ENCODE data around the gene TMEM205.

TMEM205 gene

DNA sequence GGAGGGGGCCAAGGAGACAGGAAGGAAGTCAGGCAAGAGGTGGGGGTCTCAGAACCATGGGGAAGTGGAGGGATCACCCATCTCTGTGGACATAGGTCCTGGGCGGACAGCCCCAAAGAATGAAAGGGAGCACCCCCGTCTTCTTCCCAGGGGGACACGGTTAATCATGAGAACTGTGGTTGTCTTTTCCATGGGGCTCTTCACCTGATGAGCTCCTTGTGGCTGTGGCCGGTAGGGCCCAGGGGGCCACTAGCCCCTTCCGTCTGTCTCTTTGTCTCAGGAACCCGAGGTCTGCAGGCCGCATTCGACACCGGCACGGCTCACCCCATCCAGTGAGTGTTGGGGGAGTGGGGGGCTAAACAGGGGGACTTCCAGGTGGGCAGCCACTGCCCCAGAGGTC is 17.8 kb upstream of the TMEM205 start:
- Histone ChIP-seq H3K4me2 (ENCODE audit: low read depth, low read length, poor library complexity, severe bottlenecking) (no peak overlapping the region), H3K27ac (ENCODE audit: low read depth, low read length) (no peak overlapping the region), H3K36me3 (ENCODE audit: low read length) (no peaks in the 10 kb centered on the region), H3K9me2 (replicated peaks; ENCODE audit: insufficient read depth, low read length) (no peaks in the 10 kb centered on the region), H3K27me3 (ENCODE audit: low read length) (no peaks in the 10 kb centered on the region), H2AFZ (ENCODE audit: low read depth, low read length, severe bottlenecking) (no peak overlapping the region), H3K9me3 (ENCODE audit: insufficient read depth, low read length) (no peaks in the 10 kb centered on the region), H3K9ac (ENCODE audit: low read length) (no peak overlapping the region), H3K79me2 (ENCODE audit: insufficient read depth, low read length) (no peaks in the 10 kb centered on the region), H3F3A (ENCODE audit: insufficient read depth) (no peaks in the 10 kb centered on the region), H3K4me3 (ENCODE audit: insufficient read depth, low read length, poor library complexity, severe bottlenecking) (no peak overlapping the region), H4K20me1 (ENCODE audit: low read depth, low read length) (no peaks in the 10 kb centered on the region)
- TF ChIP-seq, protein P1, sequence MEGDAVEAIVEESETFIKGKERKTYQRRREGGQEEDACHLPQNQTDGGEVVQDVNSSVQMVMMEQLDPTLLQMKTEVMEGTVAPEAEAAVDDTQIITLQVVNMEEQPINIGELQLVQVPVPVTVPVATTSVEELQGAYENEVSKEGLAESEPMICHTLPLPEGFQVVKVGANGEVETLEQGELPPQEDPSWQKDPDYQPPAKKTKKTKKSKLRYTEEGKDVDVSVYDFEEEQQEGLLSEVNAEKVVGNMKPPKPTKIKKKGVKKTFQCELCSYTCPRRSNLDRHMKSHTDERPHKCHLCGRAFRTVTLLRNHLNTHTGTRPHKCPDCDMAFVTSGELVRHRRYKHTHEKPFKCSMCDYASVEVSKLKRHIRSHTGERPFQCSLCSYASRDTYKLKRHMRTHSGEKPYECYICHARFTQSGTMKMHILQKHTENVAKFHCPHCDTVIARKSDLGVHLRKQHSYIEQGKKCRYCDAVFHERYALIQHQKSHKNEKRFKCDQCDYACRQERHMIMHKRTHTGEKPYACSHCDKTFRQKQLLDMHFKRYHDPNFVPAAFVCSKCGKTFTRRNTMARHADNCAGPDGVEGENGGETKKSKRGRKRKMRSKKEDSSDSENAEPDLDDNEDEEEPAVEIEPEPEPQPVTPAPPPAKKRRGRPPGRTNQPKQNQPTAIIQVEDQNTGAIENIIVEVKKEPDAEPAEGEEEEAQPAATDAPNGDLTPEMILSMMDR (IDR thresholded peaks at IDR 0.05; ENCODE audit: insufficient read depth, low read length, poor library complexity, severe bottlenecking): no peak
- no peak for TF ChIP-seq EZH2phosphoT487 (conservative IDR thresholded peaks at IDR 0.05; ENCODE audit: low read length)

DNA sequence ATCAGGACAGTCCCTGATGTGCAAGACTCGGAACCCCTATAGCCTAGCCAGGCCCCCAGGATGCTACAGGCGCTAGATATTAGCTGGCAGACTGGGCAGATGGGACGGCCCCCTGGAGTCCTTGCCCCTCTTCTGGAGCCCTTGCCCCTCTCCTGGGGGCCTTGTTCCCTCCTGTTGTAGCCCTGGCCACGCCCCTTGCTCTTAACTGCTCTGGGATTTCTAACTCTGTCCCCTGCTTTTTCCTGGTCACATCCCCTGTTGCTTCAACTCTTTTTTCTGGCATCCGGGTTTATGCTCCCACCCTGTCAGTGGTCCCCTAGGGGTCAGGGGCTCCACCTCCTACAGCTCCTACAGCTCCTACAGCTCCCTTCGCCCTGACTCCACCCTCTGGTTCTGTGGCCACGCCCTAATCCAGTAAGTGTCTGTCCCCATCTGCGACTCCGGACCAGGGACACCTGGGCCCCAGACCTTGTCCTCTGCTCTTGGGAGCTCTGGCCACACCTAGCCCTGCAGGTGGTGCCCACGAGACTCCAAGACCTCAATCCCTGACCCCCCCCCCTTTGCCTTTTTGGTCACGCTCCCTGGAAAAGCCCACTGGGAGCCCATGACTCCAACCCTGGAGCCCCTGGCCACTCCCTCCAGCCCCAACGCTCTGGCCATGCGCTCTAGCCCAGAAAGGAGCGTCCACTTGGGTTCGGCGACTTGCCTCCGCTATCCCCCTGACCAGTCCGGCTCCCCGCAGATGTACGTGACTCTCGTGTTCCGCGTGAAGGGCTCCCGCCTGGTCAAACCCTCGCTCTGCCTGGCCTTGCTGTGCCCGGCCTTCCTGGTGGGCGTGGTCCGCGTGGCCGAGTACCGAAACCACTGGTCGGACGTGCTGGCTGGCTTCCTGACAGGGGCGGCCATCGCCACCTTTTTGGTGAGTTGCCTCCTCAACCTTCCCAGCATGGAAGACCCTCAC is 16.0 kb upstream of the TMEM205 start:
- Histone ChIP-seq H3K36me3 (ENCODE audit: low read length) (no peaks in the 10 kb centered on the region), H3K4me2 (ENCODE audit: low read depth, low read length, poor library complexity, severe bottlenecking) (no peak overlapping the region), H3K4me3 (ENCODE audit: insufficient read depth, low read length, poor library complexity, severe bottlenecking) (no peak overlapping the region), H3K9me2 (replicated peaks; ENCODE audit: insufficient read depth, low read length) (no peaks in the 10 kb centered on the region), H4K20me1 (ENCODE audit: low read depth, low read length) (no peaks in the 10 kb centered on the region), H3K9ac (ENCODE audit: low read length) (no peak overlapping the region), H3K9me3 (ENCODE audit: insufficient read depth, low read length) (no peaks in the 10 kb centered on the region), H2AFZ (ENCODE audit: low read depth, low read length, severe bottlenecking) (no peak overlapping the region), H3F3A (ENCODE audit: insufficient read depth) (no peaks in the 10 kb centered on the region), H3K27ac (ENCODE audit: low read depth, low read length) (no peak overlapping the region), H3K79me2 (ENCODE audit: insufficient read depth, low read length) (no peaks in the 10 kb centered on the region), H3K27me3 (ENCODE audit: low read length) (no peaks in the 10 kb centered on the region)
- TF ChIP-seq EZH2phosphoT487 (conservative IDR thresholded peaks at IDR 0.05; ENCODE audit: low read length): no peak
- TF ChIP-seq, protein P1 (IDR thresholded peaks at IDR 0.05; ENCODE audit: insufficient read depth, low read length, poor library complexity, severe bottlenecking): no peak

- no peak overlapping the region for H3K4me3 ChIP-seq (ENCODE audit: insufficient read depth, low read length, poor library complexity, severe bottlenecking)
- no peak overlapping the region for H2AFZ ChIP-seq (ENCODE audit: low read depth, low read length, severe bottlenecking)
Measured at GRCh38 chr19:11361037-11361770, 15.1 kb upstream of the TMEM205 start.

More at GRCh38 chr19:11361037-11361770, 15.1 kb upstream of the TMEM205 start:
- Histone ChIP-seq H3K9me2 (replicated peaks; ENCODE audit: insufficient read depth, low read length) (no peaks in the 10 kb centered on the region), H4K20me1 (ENCODE audit: low read depth, low read length) (no peaks in the 10 kb centered on the region), H3K9ac (ENCODE audit: low read length) (no peak overlapping the region), H3K27ac (ENCODE audit: low read depth, low read length) (no peak overlapping the region), H3K27me3 (ENCODE audit: low read length) (no peaks in the 10 kb centered on the region), H3K79me2 (ENCODE audit: insufficient read depth, low read length) (no peaks in the 10 kb centered on the region), H3K4me2 (ENCODE audit: low read depth, low read length, poor library complexity, severe bottlenecking) (no peak overlapping the region), H3K9me3 (ENCODE audit: insufficient read depth, low read length) (no peaks in the 10 kb centered on the region), H3K36me3 (ENCODE audit: low read length) (no peaks in the 10 kb centered on the region), H3F3A (ENCODE audit: insufficient read depth) (no peaks in the 10 kb centered on the region)
- TF ChIP-seq EZH2phosphoT487 (conservative IDR thresholded peaks at IDR 0.05; ENCODE audit: low read length): no peak
- TF ChIP-seq, protein P1 (IDR thresholded peaks at IDR 0.05; ENCODE audit: insufficient read depth, low read length, poor library complexity, severe bottlenecking): no peak

Measured in SU-DHL-6 (cell line).